ENCODE results near the gene HNRNPAB. TPM values are rescaled to one million over a fixed set of nuclear protein-coding genes. Genes with fewer than 3 reads are reported as not detected.
"Not testable (repeated sequence)": the region's sequence is repeated elsewhere in the genome, so short reads cannot be mapped to it uniquely, and the experiment has no call there.

HNRNPAB gene
- total and polyA plus RNA-seq, 4 donors = 33.7 to 66.3 (median 50.4) TPM

DNA sequence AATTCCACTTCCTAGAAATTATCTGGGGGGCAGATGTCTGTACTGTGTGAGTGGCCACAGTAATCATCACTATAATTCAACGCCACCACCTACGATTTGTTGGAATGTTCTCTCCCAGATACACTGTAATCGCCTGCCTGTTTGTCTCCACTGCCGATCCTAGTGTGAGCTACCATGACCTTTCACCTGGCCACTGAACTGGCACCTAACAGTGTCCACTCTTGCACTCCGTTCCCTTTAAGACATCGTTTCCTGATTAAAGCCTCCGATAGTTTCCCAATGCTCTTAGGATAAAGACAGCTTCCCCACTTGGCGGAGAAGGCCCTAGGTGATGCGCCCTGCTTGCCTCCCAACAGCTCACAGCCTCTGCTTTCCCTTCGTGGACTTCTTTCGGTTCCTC is 24.3 kb downstream of the HNRNPAB start:
- no peak for DNase-seq (ENCODE audit: low spot score)
- TF ChIP-seq SP1 (IDR thresholded peaks at IDR 0.05) = peak; percentile 21
- TF ChIP-seq, protein P1, sequence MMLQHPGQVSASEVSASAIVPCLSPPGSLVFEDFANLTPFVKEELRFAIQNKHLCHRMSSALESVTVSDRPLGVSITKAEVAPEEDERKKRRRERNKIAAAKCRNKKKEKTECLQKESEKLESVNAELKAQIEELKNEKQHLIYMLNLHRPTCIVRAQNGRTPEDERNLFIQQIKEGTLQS (IDR thresholded peaks at IDR 0.05) = no peak
- TF ChIP-seq YY1 (IDR thresholded peaks at IDR 0.05) = no peak
- peak; percentile 16 to 18 for TF ChIP-seq HNF4A (conservative IDR thresholded peaks at IDR 0.05)
- TF ChIP-seq RXRA (IDR thresholded peaks at IDR 0.05) = peak; percentile 61 to 64
- TF ChIP-seq, protein P2, sequence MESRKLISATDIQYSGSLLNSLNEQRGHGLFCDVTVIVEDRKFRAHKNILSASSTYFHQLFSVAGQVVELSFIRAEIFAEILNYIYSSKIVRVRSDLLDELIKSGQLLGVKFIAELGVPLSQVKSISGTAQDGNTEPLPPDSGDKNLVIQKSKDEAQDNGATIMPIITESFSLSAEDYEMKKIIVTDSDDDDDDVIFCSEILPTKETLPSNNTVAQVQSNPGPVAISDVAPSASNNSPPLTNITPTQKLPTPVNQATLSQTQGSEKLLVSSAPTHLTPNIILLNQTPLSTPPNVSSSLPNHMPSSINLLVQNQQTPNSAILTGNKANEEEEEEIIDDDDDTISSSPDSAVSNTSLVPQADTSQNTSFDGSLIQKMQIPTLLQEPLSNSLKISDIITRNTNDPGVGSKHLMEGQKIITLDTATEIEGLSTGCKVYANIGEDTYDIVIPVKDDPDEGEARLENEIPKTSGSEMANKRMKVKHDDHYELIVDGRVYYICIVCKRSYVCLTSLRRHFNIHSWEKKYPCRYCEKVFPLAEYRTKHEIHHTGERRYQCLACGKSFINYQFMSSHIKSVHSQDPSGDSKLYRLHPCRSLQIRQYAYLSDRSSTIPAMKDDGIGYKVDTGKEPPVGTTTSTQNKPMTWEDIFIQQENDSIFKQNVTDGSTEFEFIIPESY (IDR thresholded peaks at IDR 0.05) = no peak
- no peaks in the 10 kb centered on the region for H3K9me3 ChIP-seq (ENCODE audit: control insufficient read depth in 4 of 4, low read length in 3 of 4)
- peak overlapping the region in 1 of 2 donors; percentile 15 for H3K27ac ChIP-seq (ENCODE audit: low read depth in 1 of 2, low read length in 2 of 2)
- peaks cover 2 to 35% (median 24%) of the 10 kb centered on the region in 4 donors for H3K36me3 ChIP-seq (ENCODE audit: control insufficient read depth in 4 of 4, insufficient read depth in 3 of 4, low read depth in 1 of 4, low read length in 3 of 4)
- H3K4me3 ChIP-seq (ENCODE audit: low read depth in 1 of 3, low read length in 3 of 3) = no peak overlapping the region
- 68% methylated on average over 11 of the region's 11 CpGs for WGBS
- H3K27me3 ChIP-seq (ENCODE audit: control insufficient read depth in 4 of 4, insufficient read depth in 4 of 4, low read length in 3 of 4) = no peaks in the 10 kb centered on the region
- no peak overlapping the region for H3K9ac ChIP-seq (ENCODE audit: low read depth in 1 of 2, low read length in 2 of 2)
- H3K4me1 ChIP-seq (ENCODE audit: control insufficient read depth in 4 of 4, insufficient read depth in 4 of 4, low read length in 3 of 4) = peaks cover 23 to 61% (median 40%) of the 10 kb centered on the region in 4 donors

DNA sequence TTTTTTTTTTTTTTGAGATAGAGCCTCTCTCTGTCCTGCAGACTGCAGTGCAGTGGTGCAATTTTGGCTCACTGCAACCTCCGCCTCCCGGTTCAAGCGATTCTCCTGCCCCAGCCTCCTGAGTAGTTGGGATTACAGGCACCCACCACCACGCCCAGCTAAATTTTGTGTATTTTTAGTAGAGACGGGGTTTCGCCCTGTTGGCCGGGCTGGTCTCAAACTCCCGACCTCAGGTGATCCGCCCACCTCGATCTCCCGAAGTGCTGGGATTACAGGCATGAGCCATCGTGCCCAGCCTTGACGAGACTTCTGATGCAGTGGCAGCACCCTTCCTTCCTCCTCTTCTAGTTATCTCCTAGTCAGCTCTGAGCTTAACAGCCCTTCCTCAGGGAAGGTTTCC is 24.8 kb downstream of the HNRNPAB start:
- peaks cover 23 to 61% (median 40%) of the 10 kb centered on the region in 4 donors for H3K4me1 ChIP-seq (ENCODE audit: control insufficient read depth in 4 of 4, insufficient read depth in 4 of 4, low read length in 3 of 4)
- H3K9ac ChIP-seq (ENCODE audit: low read depth in 1 of 2, low read length in 2 of 2); DNase-seq (ENCODE audit: low spot score); H3K9me3 ChIP-seq (ENCODE audit: control insufficient read depth in 4 of 4, low read length in 3 of 4); H3K4me3 ChIP-seq (ENCODE audit: low read depth in 1 of 3, low read length in 3 of 3); H3K27me3 ChIP-seq (ENCODE audit: control insufficient read depth in 4 of 4, insufficient read depth in 4 of 4, low read length in 3 of 4): not testable (repeated sequence)
- peaks cover 2 to 32% (median 23%) of the 10 kb centered on the region in 4 donors for H3K36me3 ChIP-seq (ENCODE audit: control insufficient read depth in 4 of 4, insufficient read depth in 3 of 4, low read depth in 1 of 4, low read length in 3 of 4)
- WGBS = 89% methylated on average over 13 of the region's 13 CpGs
- H3K27ac ChIP-seq (ENCODE audit: low read depth in 1 of 2, low read length in 2 of 2) = peak overlapping the region in 1 of 2 donors; percentile 99

DNA sequence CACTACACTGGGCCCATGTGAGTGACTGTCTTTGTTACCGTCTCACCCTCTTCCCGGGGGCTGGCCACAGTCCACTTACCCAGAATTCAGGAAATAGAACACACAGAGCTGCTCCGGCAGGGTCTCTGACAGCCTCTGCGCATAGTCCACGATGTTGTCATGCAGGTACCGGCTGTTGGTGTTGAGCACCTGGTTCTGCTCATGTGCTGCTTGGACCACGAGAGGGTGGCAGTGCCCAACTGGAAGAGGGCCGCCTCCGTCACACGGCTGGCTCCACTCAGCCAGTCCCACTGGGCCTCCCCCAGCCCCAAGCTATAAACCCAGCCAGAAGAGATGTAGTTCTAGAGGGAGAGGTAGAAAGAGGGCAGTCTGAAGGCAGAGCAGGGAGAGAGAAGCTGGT is 25.5 kb downstream of the HNRNPAB start:
- TF ChIP-seq GABPA (IDR thresholded peaks at IDR 0.05 in 1 of 2, conservative IDR thresholded peaks at IDR 0.05 in 1 of 2) (no peak), NR2F2 (IDR thresholded peaks at IDR 0.05) (no peak)
- peak overlapping the region; percentile 96 to 99 for H3K27ac ChIP-seq (ENCODE audit: low read depth in 1 of 2, low read length in 2 of 2)
- H3K9me3 ChIP-seq (ENCODE audit: control insufficient read depth in 4 of 4, low read length in 3 of 4) = no peaks in the 10 kb centered on the region
- DNase-seq (ENCODE audit: low spot score) = no peak
- no peaks in the 10 kb centered on the region for H3K27me3 ChIP-seq (ENCODE audit: control insufficient read depth in 4 of 4, insufficient read depth in 4 of 4, low read length in 3 of 4)
- peaks cover 2 to 26% (median 22%) of the 10 kb centered on the region in 4 donors for H3K36me3 ChIP-seq (ENCODE audit: control insufficient read depth in 4 of 4, insufficient read depth in 3 of 4, low read depth in 1 of 4, low read length in 3 of 4)
- 95% methylated on average over 10 of the region's 10 CpGs for WGBS
- H3K9ac ChIP-seq (ENCODE audit: low read depth in 1 of 2, low read length in 2 of 2) = peak overlapping the region in 1 of 2 donors; percentile 15
- H3K4me3 ChIP-seq (ENCODE audit: low read depth in 1 of 3, low read length in 3 of 3) = no peak overlapping the region
- peaks cover 26 to 63% (median 40%) of the 10 kb centered on the region in 4 donors for H3K4me1 ChIP-seq (ENCODE audit: control insufficient read depth in 4 of 4, insufficient read depth in 4 of 4, low read length in 3 of 4)

DNA sequence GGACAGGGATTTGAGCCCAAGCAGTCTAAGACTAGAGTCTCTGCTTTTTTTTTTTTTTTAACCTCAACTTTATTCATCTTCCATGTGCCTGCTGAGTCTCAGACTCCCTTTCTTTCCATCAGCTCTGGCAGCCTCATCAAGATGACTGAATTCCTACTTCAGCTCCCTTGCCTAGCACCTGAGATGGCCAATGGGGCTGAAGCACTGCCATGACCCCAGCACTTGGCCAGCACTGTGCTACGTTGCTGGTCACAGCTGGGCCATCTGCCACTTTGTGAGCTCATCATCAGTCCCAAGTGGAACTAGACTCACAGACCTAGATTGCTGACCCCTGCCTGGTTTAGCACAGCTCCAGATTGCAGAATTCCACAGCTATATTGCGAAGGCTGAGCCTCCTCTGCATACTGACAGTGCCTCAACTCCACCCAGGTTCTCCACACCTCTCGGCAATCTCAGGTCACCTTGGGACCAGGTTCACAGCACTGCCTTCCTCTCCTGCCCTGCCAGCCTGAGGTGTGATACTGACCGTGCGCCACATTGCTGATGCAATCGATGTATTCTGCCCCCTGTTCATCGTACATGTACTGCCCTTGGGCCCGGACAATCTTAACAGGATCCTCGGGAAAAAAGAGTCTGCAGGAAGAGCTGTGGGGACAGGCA is 26.7 kb downstream of the HNRNPAB start:
- 23% methylated on average over 9 of the region's 9 CpGs for WGBS
- DNase-seq (ENCODE audit: low spot score) = no peak
- Histone ChIP-seq H3K9ac (ENCODE audit: low read depth in 1 of 2, low read length in 2 of 2) (peak overlapping the region; percentile 87 to 99), H3K4me1 (ENCODE audit: control insufficient read depth in 4 of 4, insufficient read depth in 4 of 4, low read length in 3 of 4) (peaks cover 26 to 63% (median 38%) of the 10 kb centered on the region in 4 donors), H3K27me3 (ENCODE audit: control insufficient read depth in 4 of 4, insufficient read depth in 4 of 4, low read length in 3 of 4) (no peaks in the 10 kb centered on the region), H3K36me3 (ENCODE audit: control insufficient read depth in 4 of 4, insufficient read depth in 3 of 4, low read depth in 1 of 4, low read length in 3 of 4) (peaks cover 2 to 25% (median 19%) of the 10 kb centered on the region in 4 donors), H3K9me3 (ENCODE audit: control insufficient read depth in 4 of 4, low read length in 3 of 4) (no peaks in the 10 kb centered on the region), H3K27ac (ENCODE audit: low read depth in 1 of 2, low read length in 2 of 2) (peak overlapping the region; percentile 96 to 99), H3K4me3 (ENCODE audit: low read depth in 1 of 3, low read length in 3 of 3) (peak overlapping the region; percentile 78 to 81 (median 80))
- TF ChIP-seq EGR1 (IDR thresholded peaks at IDR 0.05; ENCODE audit: low read depth in 2 of 2) (no peak), GABPA (IDR thresholded peaks at IDR 0.05 in 1 of 2, conservative IDR thresholded peaks at IDR 0.05 in 1 of 2) (no peak), TAF1 (conservative IDR thresholded peaks at IDR 0.05) (no peak), FOXA2 (IDR thresholded peaks at IDR 0.05) (no peak), YY1 (IDR thresholded peaks at IDR 0.05) (peak; percentile 64), HNF4A (conservative IDR thresholded peaks at IDR 0.05) (peak; percentile 92 to 95), SP1 (IDR thresholded peaks at IDR 0.05) (peak; percentile 88), RAD21 (IDR thresholded peaks at IDR 0.05) (no peak), NR2F2 (IDR thresholded peaks at IDR 0.05) (no peak)
- TF ChIP-seq, protein P3, sequence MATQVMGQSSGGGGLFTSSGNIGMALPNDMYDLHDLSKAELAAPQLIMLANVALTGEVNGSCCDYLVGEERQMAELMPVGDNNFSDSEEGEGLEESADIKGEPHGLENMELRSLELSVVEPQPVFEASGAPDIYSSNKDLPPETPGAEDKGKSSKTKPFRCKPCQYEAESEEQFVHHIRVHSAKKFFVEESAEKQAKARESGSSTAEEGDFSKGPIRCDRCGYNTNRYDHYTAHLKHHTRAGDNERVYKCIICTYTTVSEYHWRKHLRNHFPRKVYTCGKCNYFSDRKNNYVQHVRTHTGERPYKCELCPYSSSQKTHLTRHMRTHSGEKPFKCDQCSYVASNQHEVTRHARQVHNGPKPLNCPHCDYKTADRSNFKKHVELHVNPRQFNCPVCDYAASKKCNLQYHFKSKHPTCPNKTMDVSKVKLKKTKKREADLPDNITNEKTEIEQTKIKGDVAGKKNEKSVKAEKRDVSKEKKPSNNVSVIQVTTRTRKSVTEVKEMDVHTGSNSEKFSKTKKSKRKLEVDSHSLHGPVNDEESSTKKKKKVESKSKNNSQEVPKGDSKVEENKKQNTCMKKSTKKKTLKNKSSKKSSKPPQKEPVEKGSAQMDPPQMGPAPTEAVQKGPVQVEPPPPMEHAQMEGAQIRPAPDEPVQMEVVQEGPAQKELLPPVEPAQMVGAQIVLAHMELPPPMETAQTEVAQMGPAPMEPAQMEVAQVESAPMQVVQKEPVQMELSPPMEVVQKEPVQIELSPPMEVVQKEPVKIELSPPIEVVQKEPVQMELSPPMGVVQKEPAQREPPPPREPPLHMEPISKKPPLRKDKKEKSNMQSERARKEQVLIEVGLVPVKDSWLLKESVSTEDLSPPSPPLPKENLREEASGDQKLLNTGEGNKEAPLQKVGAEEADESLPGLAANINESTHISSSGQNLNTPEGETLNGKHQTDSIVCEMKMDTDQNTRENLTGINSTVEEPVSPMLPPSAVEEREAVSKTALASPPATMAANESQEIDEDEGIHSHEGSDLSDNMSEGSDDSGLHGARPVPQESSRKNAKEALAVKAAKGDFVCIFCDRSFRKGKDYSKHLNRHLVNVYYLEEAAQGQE (IDR thresholded peaks at IDR 0.05) = peak; percentile 72
- TF ChIP-seq, protein P1 (IDR thresholded peaks at IDR 0.05) = peak; percentile 95
- TF ChIP-seq, protein P4, sequence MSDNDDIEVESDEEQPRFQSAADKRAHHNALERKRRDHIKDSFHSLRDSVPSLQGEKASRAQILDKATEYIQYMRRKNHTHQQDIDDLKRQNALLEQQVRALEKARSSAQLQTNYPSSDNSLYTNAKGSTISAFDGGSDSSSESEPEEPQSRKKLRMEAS (IDR thresholded peaks at IDR 0.05) = peak; percentile 63
